GM12891 (cell line): ENCODE results near the gene EXT2.

ENCODE experiments used
- POLR2A ChIP-seq: IDR thresholded peaks from 2 replicates; pipeline ENCODE4 v1.6.1; 2011; ENCODE audit warnings: low read depth, low read length, control low read depth
- POLR2AphosphoS5 ChIP-seq: IDR thresholded peaks from 2 replicates; pipeline ENCODE4 v1.6.1; 2011; ENCODE audit warnings: low read depth, low read length, control low read depth

GRCh38 chr11:44180107-44180506 lies 84.6 kb downstream of the EXT2 start:
- TF ChIP-seq POLR2A (no peak), POLR2AphosphoS5 (no peak)
